ENCODE results near the gene GADL1.

GADL1 gene

DNA sequence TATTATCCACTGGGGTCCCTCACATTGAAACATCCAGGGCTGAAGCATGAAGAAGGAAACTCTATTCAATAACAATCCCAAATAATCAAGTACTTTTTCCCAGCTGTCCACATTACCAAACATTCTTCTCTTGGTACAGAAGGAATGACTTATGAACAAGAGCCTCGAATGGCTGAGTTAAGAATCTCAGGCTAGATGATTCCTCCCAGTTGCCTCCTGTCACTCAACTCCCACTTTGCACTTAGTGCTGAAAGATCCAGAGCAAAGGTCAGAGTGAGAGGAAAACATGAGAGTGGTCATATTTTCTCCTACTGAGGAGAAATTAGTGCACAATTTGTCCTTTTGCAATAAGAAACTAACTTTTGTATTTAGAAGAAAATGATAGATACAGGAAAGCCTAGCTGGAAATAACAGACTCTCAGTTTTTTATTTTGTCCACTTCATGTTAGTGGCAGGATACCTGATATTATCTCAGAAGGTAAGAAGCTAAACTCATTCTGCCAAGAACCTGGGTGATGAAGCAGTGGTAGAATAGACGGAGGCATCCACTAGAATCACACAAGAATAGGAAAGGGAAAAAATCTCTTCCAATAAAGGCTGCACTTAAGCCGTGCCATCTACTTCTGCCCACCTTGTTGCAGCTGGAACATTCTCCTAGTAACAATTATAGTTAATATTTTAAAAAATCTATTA lies 46.2 kb downstream of the GADL1 start:
- no peak for DNase-seq (ENCODE audit: extremely low read depth, insufficient read length)
- no peaks in the 10 kb centered on the region; the same call in 1 of the 2 replicates for H3K27me3 ChIP-seq (replicated peaks; ENCODE audit: control insufficient read depth, insufficient read depth, low read length)
- TF ChIP-seq, protein P1, sequence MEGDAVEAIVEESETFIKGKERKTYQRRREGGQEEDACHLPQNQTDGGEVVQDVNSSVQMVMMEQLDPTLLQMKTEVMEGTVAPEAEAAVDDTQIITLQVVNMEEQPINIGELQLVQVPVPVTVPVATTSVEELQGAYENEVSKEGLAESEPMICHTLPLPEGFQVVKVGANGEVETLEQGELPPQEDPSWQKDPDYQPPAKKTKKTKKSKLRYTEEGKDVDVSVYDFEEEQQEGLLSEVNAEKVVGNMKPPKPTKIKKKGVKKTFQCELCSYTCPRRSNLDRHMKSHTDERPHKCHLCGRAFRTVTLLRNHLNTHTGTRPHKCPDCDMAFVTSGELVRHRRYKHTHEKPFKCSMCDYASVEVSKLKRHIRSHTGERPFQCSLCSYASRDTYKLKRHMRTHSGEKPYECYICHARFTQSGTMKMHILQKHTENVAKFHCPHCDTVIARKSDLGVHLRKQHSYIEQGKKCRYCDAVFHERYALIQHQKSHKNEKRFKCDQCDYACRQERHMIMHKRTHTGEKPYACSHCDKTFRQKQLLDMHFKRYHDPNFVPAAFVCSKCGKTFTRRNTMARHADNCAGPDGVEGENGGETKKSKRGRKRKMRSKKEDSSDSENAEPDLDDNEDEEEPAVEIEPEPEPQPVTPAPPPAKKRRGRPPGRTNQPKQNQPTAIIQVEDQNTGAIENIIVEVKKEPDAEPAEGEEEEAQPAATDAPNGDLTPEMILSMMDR (IDR thresholded peaks at IDR 0.05; ENCODE audit: insufficient read depth, low read length, poor library complexity, severe bottlenecking) = no peak
- no peaks in the 10 kb centered on the region for H3K36me3 ChIP-seq (ENCODE audit: control insufficient read depth, insufficient read depth, low read length)
- H3K4me3 ChIP-seq (replicated peaks; ENCODE audit: low read depth, low read length) = no peak overlapping the region

GRCh38 chr3:30847592-30847991 lies 46.9 kb downstream of the GADL1 start:
- no peaks in the 10 kb centered on the region for H3K36me3 ChIP-seq (ENCODE audit: control insufficient read depth, insufficient read depth, low read length)
- TF ChIP-seq, protein P1 (IDR thresholded peaks at IDR 0.05; ENCODE audit: insufficient read depth, low read length, poor library complexity, severe bottlenecking) = no peak
- DNase-seq (ENCODE audit: extremely low read depth, insufficient read length) = no peak
- H3K4me3 ChIP-seq (replicated peaks; ENCODE audit: low read depth, low read length) = no peak overlapping the region
- H3K27me3 ChIP-seq (replicated peaks; ENCODE audit: control insufficient read depth, insufficient read depth, low read length) = no peaks in the 10 kb centered on the region; the same call in 1 of the 2 replicates

GRCh38 chr3:30845606-30846005 lies 48.9 kb downstream of the GADL1 start:
- Histone ChIP-seq H3K27me3 (replicated peaks; ENCODE audit: control insufficient read depth, insufficient read depth, low read length) (no peaks in the 10 kb centered on the region; the same call in 1 of the 2 replicates), H3K36me3 (ENCODE audit: control insufficient read depth, insufficient read depth, low read length) (no peaks in the 10 kb centered on the region), H3K4me3 (replicated peaks; ENCODE audit: low read depth, low read length) (no peak overlapping the region)
- DNase-seq (ENCODE audit: extremely low read depth, insufficient read length) = no peak
- TF ChIP-seq, protein P1 (IDR thresholded peaks at IDR 0.05; ENCODE audit: insufficient read depth, low read length, poor library complexity, severe bottlenecking) = no peak

- Histone ChIP-seq H3K36me3 (ENCODE audit: control insufficient read depth, insufficient read depth, low read length) (no peaks in the 10 kb centered on the region), H3K27me3 (replicated peaks; ENCODE audit: control insufficient read depth, insufficient read depth, low read length) (no peaks in the 10 kb centered on the region; the same call in 1 of the 2 replicates), H3K4me3 (replicated peaks; ENCODE audit: low read depth, low read length) (no peak overlapping the region)
- TF ChIP-seq, protein P1 (IDR thresholded peaks at IDR 0.05; ENCODE audit: insufficient read depth, low read length, poor library complexity, severe bottlenecking) = no peak
- no peak for DNase-seq (ENCODE audit: extremely low read depth, insufficient read length)
Measured at GRCh38 chr3:30843877-30844276, 50.6 kb downstream of the GADL1 start.

- Histone ChIP-seq H3K4me3 (replicated peaks; ENCODE audit: low read depth, low read length) (no peak overlapping the region), H3K27me3 (replicated peaks; ENCODE audit: control insufficient read depth, insufficient read depth, low read length) (no peaks in the 10 kb centered on the region), H3K36me3 (ENCODE audit: control insufficient read depth, insufficient read depth, low read length) (no peaks in the 10 kb centered on the region)
- DNase-seq (ENCODE audit: extremely low read depth, insufficient read length) = no peak
- TF ChIP-seq, protein P1 (IDR thresholded peaks at IDR 0.05; ENCODE audit: insufficient read depth, low read length, poor library complexity, severe bottlenecking) = no peak
Measured at GRCh38 chr3:30836141-30836540, 58.3 kb downstream of the GADL1 start.
